Fibroblast of peridontal ligament (primary cell): ENCODE results near the gene ARMC9.

Experiments used
- DNase-seq: peaks from one replicate; pipeline ENCODE4 v3.0.0-alpha.2; 2010; ENCODE audit errors: extremely low read depth

Gene ARMC9

DNA sequence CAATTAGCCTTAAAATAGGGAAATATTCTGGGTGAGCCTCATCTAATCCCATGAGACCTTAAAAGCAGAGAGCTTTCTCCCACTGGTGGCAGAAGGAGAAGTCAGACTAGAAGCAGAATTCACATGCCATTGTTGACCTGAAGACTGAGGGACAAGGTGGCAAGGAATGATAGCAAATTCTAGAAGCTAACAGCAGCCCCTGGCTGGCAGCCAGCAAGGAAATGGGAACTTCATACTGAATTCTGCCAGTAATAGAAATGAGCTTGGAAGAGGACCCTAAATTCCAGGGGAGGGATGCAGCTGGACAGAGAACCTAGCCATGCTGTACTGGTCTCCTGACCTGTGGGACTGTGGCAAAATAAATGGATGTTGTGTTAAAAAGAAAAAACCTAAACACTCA, 216.6 kb downstream of the ARMC9 start:
- DNase-seq = no peak

DNA sequence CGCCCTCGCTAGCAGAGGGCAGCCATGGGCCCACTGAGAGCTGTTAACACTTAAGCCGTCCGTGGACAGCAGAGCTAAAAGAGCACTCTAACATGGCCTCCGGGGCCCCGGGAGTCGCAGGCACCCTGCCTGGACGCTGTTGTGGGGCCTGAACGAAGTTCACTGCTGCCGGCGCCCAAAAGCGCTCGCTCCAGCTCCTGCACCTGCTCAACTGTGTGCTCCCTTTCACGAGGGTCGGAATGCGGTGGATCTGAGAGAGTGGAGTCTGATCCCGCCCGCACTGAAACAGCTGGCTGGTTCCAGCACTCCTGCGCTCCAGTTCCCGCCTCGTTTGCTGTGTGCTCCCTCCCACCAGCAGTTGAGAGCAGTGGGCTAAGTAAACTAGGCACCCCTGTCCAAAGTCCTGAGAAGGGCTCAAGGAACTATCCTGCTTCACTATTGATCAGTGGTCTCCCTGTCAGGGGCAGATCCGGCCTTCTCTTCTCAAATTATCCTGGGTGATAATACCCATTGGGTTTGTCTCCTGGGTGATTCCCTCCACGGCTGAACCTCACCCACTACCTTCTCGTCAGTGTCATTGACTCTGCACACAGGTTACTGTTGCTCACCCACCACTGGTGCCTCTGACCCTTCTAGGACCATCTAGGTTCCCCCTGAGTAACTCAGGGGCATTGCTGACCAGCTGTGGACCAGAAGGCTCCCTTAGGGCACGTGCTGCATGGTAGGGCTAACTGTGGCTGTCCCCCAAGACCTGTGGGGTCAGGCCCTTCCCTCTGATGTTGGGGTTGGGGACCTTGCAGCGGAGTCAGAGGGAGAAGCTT, 220.6 kb downstream of the ARMC9 start:
- no peak for DNase-seq

DNA sequence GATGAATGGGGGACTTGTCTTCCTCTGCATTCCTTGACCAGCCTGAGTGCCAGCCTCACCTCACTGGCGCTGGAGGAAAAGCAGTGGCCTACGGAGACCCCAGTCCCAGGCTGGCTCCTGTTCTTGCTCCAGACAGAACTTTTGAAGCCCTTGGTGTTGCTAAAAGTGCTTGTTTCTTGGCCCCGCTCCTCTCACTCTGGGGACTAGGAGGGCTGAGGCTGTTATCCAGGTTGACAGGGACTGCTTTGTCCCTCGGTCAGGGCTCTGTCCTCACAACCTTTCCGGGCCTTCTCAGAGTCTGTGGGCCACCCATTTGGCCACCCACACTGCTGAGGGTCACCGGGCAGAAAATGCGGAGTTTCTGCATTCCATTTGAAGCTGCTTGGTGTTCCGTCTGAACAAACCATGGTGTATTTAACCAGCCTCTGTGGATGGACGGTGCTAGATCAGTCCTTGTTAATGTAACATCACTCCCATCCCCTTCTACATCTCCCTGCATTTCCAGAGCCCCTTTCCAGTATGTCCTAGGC, 222.7 kb downstream of the ARMC9 start:
- no peak for DNase-seq

DNA sequence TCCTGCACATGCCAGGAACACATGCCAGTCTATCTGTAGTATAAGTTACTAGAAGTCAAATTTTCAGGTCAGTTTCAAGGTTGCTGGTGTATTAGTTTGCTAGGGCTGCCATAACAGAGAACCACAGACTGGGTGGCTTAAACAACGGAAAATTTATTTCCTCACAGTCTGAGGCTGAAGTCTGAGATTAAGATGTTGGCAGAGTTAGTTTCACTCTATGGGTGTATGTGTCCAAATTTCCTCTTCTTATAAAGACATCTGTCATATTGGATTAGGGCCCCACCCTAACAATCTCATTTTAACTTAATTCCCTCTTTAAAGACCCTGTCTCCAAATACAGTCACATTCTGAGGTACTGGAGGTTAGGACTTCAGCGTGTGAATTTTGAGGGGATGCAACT, 223.6 kb downstream of the ARMC9 start:
- no peak for DNase-seq

- no peak for DNase-seq
Observed at GRCh38 chr2:231423176-231423575, 224.7 kb downstream of the ARMC9 start.
